A172 (cell line): ENCODE measurements around the gene TTC28. TPM values are rescaled to one million over a fixed set of nuclear protein-coding genes. Genes with fewer than 3 reads are reported as not detected.
A peak's percentile ranks its signal among the peaks of the same experiment; 100 is the strongest.

ENCODE experiments used
- DNase-seq: peaks from one replicate; pipeline ENCODE4 v3.0.0-alpha.2; 2015; ENCODE audit warnings: low spot score
- total RNA-seq: library from RNA; depleted of rRNA; stranded (reverse); fragments of >200 nt; shearing (Covaris generic); gene quantifications from 2 replicates; pipeline ENCODE4 v1.2.3, GENCODE V29; 2014

TTC28 gene
- total RNA-seq, 1 experiment from 2014 or later, result 0.45 TPM

DNA sequence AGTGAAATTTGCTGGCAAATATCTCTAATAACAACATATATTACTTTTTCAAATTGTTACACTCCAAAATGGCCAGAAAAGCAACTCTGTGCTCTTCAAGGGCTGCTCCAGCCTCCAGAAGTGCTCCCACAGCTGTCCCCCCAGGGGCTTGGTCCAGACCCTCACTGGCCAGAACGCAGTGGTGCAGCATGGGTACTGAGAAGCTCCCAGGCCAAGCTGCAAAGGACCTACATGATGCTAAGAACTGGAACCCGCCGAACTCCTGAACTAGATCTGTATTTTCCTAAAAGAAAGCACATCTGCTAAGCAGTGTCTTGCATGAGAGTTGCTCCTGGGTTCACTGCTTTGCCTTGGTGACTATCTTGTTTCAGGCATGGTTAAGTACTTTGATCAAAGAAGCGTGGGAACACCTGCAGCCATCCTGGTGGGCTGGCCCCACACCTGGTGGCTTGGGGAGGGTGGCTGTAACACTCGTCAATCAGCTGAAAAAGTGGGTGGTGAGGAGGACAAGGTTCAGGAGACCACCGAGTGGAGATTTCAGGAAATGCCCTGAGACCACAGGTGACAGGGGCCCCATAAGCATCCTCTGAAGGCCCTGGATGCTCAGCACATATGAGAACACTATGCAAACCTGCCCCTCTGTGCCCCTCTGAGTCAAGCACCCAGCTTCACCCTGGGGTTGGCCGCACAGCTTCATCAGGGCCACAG is 687.9 kb downstream of the TTC28 start:
- DNase-seq, result no peak

DNA sequence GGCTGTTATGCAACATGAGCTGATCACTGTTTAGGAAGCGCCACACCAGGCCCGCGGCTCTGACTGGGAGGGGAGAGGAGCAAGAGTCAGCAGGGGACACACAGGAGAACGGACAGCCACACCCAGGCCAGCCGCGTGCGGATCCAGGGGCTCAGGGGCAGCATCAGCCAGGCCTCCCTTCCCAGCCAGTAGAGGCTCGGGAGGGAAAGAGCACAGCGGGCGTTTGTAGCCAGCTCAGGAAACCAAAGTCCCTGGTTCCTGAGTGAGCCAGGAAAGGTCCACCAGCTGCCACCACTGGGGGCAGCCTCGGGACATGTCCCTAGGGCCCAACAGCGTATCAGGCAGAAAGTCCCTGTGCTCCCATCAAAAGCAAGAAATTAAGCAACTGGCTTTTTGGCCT is 688.8 kb downstream of the TTC28 start:
- DNase-seq, result no peak

DNA sequence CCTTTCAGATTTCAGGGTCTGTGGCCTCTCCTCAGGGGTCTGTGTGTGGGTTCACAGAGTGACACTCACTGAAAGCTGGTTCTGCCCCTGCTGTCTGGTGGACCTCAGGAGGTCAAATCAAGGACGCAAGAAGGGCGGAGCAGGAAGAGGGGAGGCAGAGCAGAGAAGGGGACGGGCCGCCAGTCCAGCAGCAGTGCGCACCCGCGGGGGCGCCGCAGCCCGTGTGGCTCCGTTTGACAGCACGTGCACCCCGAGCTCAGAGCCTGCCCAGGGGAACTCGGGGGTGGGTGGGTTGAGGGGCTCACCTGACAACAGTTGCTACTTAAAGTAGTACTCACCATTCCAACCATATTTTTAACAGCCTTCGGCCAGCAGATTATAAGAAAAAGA is 689.2 kb downstream of the TTC28 start:
- DNase-seq, result no peak

DNA sequence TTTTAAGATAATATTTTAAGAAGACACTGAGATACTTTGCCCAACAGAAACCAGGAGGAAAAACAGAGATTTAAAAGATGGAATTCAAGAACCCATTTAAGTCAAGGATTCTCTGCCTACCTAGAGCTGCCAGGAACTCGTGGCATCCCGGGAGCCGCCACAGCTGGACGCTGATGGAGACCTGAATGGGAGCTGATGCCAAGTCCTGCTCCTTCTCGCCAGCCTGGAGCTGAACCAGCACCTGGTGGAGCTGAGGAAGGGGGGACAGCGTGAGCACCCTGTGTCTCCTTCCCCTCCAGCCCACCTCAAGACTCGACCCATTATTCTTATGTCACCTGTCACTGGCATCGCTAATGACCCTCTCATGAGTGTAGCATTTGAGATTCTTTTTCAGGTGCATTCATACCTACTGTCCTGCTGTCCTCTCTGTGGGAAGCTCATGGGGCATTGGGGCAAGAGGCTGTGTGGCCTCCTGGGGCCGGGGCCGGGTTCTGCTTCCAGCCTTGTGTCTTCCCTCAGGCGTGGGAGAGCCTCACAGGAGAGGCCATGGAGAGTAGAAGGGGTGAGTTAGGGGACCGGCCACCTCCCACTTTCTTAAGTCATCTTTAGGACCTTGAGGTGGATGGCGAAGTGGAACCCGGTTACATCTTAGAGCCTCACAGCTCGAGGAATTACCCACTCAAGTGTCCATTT is 689.7 kb downstream of the TTC28 start:
- no peak for DNase-seq

DNA sequence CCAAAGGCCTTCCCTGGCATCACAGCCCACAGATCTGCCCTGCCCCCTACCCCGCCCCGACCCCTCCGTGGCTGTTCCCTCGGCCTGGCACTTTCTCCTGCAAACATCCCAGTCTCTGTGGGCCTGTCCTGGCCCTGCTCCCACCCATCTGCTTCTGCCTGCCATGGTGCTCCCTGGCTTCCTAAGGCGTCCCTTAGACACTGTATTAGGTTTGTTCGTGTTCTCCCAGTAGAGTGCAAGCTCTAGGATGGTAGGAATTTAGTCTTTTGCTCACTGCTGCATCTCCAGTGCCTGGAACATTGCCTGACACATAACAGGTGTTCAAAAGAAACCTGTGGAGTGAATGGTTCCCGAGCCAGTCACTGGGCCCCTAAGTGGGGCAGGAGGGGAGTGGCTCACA is 690.9 kb downstream of the TTC28 start:
- no peak for DNase-seq

DNA sequence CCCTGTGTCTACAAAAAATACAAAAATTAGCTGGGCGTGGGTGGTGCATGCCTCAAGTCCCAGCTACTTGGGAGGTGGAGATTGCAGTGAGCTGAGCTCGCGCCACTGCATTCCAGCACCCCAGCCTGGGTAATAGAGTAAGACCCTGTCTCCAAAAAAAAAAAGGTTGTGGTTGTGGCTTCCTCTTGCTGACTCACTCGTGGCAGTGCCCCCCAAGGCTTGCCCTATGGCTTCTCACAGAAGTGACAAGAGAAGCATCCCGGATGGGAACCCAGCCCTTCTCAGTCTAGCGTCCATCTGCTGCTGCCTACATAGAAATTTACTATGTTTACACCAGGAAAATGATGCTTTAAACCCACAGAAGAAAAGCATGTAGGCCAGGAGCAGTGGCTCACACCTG is 692.1 kb downstream of the TTC28 start:
- DNase-seq, result peak; percentile 31

DNA sequence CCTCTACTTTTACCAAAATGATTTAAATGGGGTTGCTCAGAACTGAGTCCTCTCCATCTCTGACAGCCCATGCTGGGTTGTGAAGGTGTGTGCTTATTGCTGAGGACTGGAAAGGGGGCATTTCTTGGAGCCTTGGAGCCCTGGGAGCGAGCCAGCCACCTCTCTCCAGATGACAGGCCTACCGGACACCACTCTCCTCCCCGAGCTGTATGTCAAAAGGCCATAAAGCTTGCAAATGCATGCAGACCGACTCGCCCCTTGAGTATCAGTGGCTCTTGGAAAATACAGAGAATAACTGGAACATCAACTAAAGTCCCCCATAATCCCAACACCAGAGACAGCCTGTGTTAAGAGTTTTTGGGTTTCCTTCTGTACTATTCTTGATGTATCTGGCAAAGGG is 692.7 kb downstream of the TTC28 start:
- no peak for DNase-seq

DNA sequence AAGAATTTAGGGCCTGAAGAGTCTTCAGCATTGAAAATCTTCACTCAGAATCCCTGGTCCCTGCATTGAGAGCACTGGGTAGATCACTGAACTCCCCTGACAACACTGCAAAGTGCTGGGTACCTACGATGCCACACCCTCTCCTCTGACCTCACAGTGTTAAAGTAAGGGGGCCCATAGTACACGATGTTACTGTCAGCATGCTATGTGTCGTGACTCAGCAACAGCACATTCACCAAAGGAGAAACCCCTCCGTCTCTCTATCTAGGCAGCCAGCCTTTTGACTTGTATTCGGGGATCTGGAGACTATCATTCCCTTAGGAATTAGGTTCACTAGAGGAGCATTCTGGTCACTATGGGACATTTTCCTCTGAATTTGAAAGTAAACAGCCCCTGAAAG is 693.2 kb downstream of the TTC28 start:
- no peak for DNase-seq

DNA sequence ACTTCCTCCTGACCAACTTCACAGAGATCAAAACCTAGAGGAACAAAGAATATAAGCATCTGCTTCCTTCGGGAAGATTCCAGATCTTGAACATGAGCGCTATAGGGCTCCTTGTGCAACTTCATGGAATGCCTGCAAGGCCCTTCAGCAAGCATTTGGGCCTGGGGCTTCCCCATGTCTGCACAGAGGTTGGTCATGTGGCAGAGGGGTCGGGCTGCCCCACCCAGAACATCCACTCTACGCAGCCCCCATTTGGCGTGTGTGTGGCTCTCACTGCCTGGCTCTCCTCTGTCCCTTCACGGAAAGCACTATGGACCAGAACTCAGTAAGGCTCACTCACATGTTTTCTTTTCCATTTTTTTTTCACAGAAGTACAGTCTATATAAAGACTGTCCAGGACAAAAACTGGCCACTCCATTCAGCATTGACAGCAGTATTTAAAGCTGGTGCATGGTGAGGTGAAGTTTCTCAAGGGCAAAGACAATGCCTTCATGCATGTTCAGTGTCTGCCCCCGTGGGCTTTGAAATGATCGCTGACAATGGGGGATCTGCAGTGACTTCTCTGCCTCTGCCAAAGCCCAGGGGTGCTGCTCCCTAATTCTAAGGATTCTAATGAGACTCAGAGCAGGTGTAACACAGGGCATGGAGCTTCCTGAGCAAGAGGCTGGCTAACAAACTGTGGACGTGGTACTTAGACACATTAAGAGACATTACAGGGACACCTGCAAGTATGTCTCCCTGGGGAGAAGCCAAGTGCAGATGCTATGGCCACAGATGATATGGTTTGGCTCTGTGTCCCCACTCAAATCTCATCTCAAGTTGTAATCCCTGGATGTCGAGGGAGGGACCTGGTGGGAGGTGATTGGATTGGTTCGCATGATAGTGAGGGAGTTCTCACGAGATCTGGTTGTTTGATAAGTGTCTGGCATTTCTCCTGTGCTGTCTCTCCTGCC is 694.0 kb downstream of the TTC28 start:
- DNase-seq, result no peak

DNA sequence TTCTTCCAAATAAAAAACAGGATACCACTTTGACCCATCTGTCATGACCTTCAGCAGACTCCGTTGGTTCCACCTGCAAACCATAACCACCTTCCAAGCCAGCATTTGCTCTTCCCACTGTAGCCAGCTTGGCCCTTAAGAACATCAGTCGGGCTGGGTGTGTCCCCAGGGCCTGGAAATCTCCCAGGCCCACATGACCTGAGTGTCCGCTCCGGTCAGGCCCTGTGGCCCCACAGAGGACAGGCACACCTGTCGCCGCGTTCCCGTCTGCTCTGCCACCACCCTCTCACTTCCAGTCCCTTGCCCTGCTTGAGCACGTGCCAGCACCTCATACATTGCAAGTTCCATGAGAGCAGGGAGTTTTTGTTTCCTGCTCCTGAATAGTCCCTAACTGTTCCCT is 694.9 kb downstream of the TTC28 start:
- no peak for DNase-seq

DNA sequence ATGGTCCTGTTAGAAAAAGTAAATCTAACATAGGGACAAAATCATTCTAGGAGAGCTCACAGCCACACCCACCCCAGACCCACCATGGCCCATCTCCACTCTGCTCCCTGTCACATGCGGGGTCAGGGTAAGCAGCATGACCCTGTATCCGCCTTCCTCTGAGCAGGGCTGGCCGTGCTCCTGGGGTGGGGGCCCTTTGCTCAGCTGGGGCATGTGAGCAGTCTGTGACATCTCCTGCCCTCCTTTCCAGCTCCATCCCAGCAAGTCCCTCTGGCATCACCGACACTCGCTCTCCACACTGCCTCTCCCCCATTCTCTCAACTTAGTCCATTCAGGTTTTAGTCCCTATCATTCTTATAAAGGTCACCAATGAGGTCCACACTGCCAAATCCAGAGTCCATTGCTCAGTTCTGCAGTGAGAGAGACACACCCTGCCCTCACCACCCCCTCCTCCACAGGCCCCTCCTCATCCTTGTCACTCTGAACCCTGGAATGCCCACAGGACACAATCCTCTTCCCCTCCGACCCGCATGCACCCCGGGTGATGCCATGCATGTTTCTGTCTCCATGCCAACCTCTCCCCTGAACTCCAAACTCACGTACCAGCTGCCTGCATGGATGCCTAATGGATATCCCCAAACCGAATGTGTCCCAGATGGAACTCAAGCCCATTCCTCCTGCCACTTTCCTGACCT is 695.5 kb downstream of the TTC28 start:
- no peak for DNase-seq

DNA sequence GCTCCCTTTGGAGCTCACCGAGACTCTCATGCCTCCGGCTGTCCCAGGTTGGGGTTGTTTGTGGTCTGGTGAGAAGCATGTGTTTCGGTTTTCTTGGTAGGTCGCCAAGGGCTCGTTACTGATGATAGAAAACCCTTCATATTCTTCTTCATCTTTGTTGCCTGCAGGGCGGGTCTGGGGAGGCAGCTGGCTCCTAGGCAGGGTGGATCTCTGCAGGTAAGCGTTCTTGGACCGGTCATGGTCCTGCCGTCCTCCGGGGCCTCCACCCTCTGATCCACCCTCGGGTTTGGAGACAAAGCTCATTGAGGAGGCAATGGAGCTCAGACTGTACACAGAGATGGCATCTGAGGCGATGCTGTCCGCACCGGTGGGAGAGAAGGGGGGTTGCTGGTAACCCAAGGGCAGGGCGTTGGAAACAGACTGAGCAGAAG is 696.3 kb downstream of the TTC28 start:
- DNase-seq, result no peak

DNA sequence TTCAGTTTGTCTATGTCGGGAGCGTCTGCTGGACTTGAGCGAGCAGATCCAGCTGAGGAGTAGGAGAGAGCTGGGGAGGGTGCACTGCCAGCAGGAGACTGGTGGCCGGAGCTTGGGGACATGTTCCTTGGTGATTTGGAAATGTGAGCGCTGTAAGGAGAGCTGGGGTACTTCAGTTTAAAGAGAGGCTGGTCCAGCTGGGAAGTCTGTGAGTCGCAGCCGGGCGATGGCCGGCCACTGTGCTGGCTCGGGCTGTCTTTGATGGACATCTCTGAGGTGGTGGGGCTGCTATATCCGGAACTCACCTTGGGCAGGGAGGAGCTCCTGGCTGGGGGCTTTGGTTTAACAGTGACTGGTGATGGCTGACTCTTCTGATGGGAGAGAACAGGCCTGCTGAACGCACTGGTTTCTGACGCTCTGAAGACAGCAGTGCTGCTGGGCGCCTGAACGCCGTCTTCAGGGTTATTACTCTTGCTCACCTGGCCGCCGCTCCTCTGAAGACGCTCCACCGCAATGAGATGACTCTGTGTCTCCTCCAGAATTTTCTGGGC is 696.9 kb downstream of the TTC28 start:
- no peak for DNase-seq

DNA sequence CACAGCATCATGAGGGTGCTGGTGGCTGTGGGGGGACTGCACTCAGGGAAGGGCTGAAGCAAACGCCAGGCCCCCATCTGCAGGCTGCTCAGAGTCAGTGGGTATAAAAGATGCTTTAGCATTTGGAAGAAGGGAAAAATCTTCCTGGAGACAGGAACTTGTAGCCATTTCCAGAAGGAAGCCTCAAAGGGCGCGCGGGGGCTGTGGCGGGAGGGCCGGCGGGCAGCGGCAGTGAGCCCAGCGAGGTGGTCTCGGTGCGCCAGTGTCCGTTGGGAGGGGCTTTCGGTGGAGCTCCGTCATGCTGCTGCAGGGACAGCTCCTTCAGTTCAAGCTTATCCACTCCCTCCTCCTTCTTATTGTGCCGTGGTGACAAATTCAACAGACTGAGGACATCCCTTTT is 697.5 kb downstream of the TTC28 start:
- DNase-seq, result no peak

DNA sequence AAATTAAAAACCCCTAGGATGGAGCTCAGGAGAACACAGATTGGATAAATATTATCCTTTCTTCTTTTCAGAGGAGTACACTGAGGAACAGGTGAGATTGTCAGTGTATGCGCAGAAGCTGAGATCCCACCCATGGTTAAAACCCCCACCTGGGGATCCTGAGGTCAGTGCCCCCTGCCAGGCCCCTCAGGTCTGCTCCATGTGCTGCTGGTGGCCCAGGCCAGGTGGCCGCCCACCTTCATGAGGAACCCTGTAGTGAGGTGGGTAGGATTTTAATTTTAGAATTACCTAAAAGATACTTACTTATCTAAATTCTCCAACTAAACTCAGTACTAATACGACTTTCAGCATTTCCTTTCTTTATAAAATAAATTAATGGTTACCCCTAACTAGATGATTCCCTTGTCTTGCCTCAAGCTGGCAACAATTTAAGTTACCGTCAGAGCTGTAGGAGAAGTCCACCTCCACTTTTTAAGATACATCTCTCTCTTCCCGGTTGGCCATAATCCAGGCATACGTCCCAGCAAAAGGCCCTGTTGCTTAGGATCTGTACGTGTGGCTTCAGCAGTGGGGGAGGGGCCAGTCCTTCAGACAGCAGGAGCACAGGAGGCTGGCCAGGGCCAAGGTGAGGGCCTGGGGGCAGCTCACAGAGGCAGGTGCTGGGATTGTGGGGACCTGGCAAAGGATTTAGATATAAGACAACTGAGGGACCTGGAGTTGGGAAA is 699.1 kb downstream of the TTC28 start:
- DNase-seq, result no peak

DNA sequence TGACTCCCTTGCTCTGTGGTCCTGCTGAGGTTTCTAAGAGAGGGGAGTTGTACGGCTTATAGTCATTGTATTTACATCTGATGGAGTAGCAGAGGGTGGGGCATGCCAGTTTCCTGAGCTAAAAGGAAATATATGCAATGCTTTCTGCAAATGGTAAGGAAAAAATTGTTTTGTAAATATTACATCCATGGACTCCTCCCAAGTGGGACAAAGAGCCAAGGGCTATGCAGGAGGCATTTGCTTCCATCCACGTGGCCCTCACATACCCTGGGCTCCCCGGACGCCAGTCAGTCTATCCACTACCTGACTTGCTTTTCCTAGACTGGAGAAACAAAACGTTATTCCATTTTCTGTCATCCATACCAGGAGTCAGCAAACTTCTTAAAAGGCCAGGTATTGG is 700.8 kb downstream of the TTC28 start:
- no peak for DNase-seq

DNA sequence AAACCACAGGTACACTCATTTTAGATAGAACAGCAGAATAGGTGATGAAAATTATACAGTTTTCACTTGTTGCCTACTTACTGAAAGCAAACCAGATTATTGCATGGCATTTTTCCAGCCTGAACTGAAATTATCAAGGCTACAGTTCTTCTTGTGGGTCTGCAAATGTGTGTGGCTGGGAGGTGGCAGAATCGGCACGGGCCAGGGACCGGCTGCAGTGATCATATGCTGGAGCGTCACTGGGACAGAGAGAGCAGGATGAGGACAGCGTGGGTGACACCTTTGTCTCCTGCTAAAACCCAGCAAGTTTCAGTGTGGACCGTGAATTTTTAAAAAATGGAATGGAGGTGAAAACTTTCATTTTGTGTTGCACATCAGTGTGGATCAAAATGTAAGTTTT is 701.3 kb downstream of the TTC28 start:
- no peak for DNase-seq

DNA sequence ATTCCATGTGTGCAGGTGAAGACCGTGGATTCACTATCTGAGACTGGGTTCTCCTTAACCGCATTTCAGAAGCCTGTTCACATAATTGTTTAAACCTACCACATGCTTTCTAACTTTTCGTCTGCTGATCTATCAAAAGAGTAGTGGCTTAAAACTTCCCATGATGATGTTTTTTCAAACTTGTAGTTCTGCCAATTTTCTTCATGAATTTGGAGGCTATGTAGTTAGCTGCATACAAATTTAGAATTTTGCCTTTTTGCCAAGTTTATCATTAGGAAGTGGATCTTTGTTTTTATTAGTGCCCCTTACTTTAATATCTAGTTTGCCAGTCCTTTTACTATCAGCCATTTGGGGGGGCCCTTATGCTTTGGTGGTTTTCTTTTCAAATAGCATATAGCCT is 703.1 kb downstream of the TTC28 start:
- DNase-seq, result no peak

DNA sequence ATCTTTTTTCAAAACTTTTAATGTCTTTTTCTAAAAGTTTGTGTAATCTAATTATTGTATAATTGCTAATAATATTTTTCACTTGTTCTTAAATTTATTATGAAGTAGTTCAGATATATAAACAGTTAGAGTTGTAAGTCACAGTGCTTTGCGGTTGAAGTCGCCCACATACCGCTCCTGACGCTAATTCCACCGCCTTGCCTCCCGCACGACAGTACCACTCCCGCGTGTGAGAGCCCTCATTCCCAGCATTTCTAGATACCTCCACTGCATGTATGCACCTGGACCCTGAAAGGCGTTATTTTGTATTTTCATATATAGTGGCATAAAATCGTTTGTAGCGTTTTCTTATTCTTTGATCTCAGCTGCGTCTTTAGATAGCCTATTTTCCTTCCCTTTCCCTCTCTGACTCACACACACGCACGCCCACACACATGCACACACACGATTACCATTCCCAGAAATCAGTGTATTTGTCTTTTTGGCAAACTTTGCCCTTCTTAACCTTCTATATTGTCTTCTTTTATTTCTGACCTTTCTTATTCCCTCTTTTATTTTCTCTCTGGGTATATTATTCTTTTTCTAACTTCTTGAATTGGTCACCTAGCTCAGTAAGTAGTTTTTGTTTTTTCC is 704.1 kb downstream of the TTC28 start:
- no peak for DNase-seq

DNA sequence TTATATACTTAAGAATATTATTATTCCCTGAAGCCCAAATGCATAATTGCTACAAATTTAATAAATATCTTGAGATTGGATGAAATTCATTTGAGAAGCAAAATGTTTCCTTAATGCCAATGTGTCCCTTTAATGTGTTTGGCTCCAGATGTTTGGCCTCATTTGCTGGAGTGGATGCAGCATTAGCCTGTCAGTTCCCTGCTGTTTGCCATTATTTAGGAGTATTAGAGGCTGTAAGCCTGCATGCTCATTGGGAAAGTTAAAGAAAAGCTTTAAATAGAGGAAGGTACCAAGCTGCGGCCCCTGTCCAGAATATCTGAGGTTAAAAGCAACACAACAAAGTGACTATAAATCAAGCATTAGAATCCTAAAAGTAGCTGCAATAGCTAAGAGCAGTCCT is 705.8 kb downstream of the TTC28 start:
- no peak for DNase-seq
